Natural killer cell (primary cell): ENCODE data around the gene EPPIN. TPM values are rescaled to one million over a fixed set of nuclear protein-coding genes. Genes with fewer than 3 reads are reported as not detected.

ENCODE experiments used
- ATAC-seq, 3 donors: fragments of 150-1000 bp in 2 of 3; fragments of 200-7000 bp in 1 of 3; cut with Tn5 transposase; 1 replicate in 1 of 3; 2 replicates in 2 of 3; pipeline ENCODE4 v1.10.0; 2021; ENCODE audit warnings: mild to moderate bottlenecking in 2 of 3, moderate library complexity in 2 of 3
- DNase-seq, 2 donors: peaks; one replicate each; pipeline versions ENCODE4 v3.0.0 to v3.0.0-alpha.2; 2013 to 2021; ENCODE audit warnings: mixed read lengths in 1 of 2
- H3K27ac ChIP-seq: one replicate; pipeline ENCODE4 v1.5.1; 2013; ENCODE audit warnings: mild to moderate bottlenecking, low read length
- H3K27me3 ChIP-seq: one replicate; pipeline ENCODE4 v1.6.1; 2013; ENCODE audit warnings: low read length; ENCODE audit not compliant: control insufficient read depth, insufficient read depth
- H3K36me3 ChIP-seq: one replicate; pipeline ENCODE4 v1.6.1; 2013; ENCODE audit warnings: low read length; ENCODE audit not compliant: control insufficient read depth, insufficient read depth
- H3K4me1 ChIP-seq: one replicate; pipeline ENCODE4 v1.6.1; 2013; ENCODE audit warnings: low read length; ENCODE audit not compliant: control insufficient read depth, insufficient read depth
- H3K4me3 ChIP-seq: one replicate; pipeline ENCODE4 v1.5.1; 2013; ENCODE audit warnings: low read length
- H3K9me3 ChIP-seq: one replicate; pipeline ENCODE4 v1.6.1; 2013; ENCODE audit warnings: low read length; ENCODE audit not compliant: control insufficient read depth, insufficient read depth
- H3K27ac Mint-ChIP-seq, 2 donors: one replicate each; pipeline ENCODE4 v1.8.0; 2022; ENCODE audit warnings: mild to moderate bottlenecking in 2 of 2, mixed read lengths in 2 of 2, moderate library complexity in 1 of 2
- H3K27me3 Mint-ChIP-seq, 2 donors: one replicate each; pipeline ENCODE4 v1.8.0; 2022; ENCODE audit warnings: low read depth in 2 of 2, mixed read lengths in 2 of 2
- H3K36me3 Mint-ChIP-seq: one replicate; pipeline ENCODE4 v1.8.0; 2022; ENCODE audit warnings: mixed read lengths
- H3K4me1 Mint-ChIP-seq, 2 donors: one replicate each; pipeline ENCODE4 v1.8.0; 2022; ENCODE audit warnings: mixed read lengths in 2 of 2
- H3K4me3 Mint-ChIP-seq: one replicate; pipeline ENCODE4 v1.8.0; 2022; ENCODE audit warnings: mild to moderate bottlenecking, moderate library complexity, mixed read lengths
- H3K9me3 Mint-ChIP-seq, 2 donors: one replicate each; pipeline ENCODE4 v1.8.0; 2022; ENCODE audit warnings: mixed read lengths in 2 of 2
- WGBS: methylation state at CpG from one replicate; pipeline ENCODE4 v1.1.7; 2013; ENCODE audit warnings: missing lambda C conversion rate; ENCODE audit not compliant: insufficient coverage; 5-methylcytosine and 5-hydroxymethylcytosine counted together
- intact Hi-C: fragments of 100-400 bp; cut with micrococcal nuclease; formaldehyde crosslinking; loops from one replicate; pipeline ENCODE4 v1.14.2; 2022
- total RNA-seq, 4 donors: library from RNA; stranded (reverse); fragments of 120-200 nt in 1 of 4; gene quantifications; one replicate each; pipeline versions ENCODE4 v1.2.3 to v1.2.4, GENCODE V29; 2013 to 2022
- TF ChIP-seq, protein P1 (sequence below): fragments of 200-600 bp; IDR thresholded peaks from one replicate; pipeline ENCODE4 v1.8.0; 2022; ENCODE audit warnings: antibody characterized with exemption

Gene EPPIN
- total RNA-seq, 3 donors from 2014 or later (not counting 1 experiment from before 2014, with no cell fraction given): not detected

GRCh38 chr20:45545754-45546453, 1.3 kb downstream of the EPPIN start:
- H3K4me1 Mint-ChIP-seq: no peaks in the 10 kb centered on the region
- no peak overlapping the region for H3K27ac ChIP-seq
- no peak overlapping the region for H3K4me3 Mint-ChIP-seq
- H3K27me3 ChIP-seq: peaks cover 2% of the 10 kb centered on the region
- H3K4me1 ChIP-seq: no peaks in the 10 kb centered on the region
- H3K9me3 ChIP-seq: no peaks in the 10 kb centered on the region
- ATAC-seq: no peak
- peaks cover 0 to 2% of the 10 kb centered on the region in 2 donors for H3K9me3 Mint-ChIP-seq
- H3K36me3 ChIP-seq: no peaks in the 10 kb centered on the region
- H3K27ac Mint-ChIP-seq: no peak overlapping the region
- 34% methylated on average over 4 of the region's 5 CpGs for WGBS
- peak in 1 of 2 donors; percentile 3 for DNase-seq
- no peak overlapping the region for H3K4me3 ChIP-seq
- peaks cover 7 to 21% of the 10 kb centered on the region in 2 donors for H3K27me3 Mint-ChIP-seq
- TF ChIP-seq, protein P1, sequence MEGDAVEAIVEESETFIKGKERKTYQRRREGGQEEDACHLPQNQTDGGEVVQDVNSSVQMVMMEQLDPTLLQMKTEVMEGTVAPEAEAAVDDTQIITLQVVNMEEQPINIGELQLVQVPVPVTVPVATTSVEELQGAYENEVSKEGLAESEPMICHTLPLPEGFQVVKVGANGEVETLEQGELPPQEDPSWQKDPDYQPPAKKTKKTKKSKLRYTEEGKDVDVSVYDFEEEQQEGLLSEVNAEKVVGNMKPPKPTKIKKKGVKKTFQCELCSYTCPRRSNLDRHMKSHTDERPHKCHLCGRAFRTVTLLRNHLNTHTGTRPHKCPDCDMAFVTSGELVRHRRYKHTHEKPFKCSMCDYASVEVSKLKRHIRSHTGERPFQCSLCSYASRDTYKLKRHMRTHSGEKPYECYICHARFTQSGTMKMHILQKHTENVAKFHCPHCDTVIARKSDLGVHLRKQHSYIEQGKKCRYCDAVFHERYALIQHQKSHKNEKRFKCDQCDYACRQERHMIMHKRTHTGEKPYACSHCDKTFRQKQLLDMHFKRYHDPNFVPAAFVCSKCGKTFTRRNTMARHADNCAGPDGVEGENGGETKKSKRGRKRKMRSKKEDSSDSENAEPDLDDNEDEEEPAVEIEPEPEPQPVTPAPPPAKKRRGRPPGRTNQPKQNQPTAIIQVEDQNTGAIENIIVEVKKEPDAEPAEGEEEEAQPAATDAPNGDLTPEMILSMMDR: no peak
- intact Hi-C loops: no loop called here
- no peaks in the 10 kb centered on the region for H3K36me3 Mint-ChIP-seq

- no peak overlapping the region for H3K4me3 ChIP-seq
- Mint-ChIP-seq H3K27ac (no peak overlapping the region), H3K4me1 (no peaks in the 10 kb centered on the region), H3K36me3 (no peaks in the 10 kb centered on the region), H3K9me3 (peaks cover 0 to 2% of the 10 kb centered on the region in 2 donors), H3K4me3 (no peak overlapping the region), H3K27me3 (peaks cover 7 to 19% of the 10 kb centered on the region in 2 donors)
- ATAC-seq: no peak
- H3K36me3 ChIP-seq: no peaks in the 10 kb centered on the region
- TF ChIP-seq, protein P1: no peak
- WGBS: 84% methylated on average over 3 of the region's 3 CpGs
- no peak for DNase-seq
- intact Hi-C loops: no loop called here
- H3K9me3 ChIP-seq: no peaks in the 10 kb centered on the region
- H3K4me1 ChIP-seq: no peaks in the 10 kb centered on the region
- no peak overlapping the region for H3K27ac ChIP-seq
- peaks cover 2% of the 10 kb centered on the region for H3K27me3 ChIP-seq
Observed at GRCh38 chr20:45545351-45545750, 1.9 kb downstream of the EPPIN start.

DNA sequence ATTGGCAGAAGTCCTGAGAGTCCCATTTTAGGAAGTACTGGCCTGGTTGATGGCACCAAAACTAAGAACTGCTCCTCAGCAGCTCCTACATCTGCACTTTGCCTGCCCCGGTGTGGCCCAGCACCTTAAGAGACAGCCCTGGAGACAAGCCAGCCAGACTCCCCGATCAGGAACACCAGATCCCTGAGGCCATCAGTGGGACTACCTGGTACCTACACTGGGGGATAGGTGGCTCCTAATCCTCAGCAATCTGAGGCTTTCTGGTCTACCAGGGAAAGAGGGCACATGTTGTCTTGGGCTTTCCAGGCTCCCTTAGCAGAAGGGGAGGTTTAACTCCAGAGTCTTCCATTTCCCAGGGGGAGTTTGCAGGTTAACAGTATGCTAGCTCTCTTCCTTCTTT, 7.8 kb downstream of the EPPIN start, which contains the start of gene WFDC6:
Gene WFDC6, minus strand, starts transcription at position 101 of the 400 bp plus-strand sequence. Its CDS starts 75 bp downstream, at position 26.
- peaks cover 9 to 16% of the 10 kb centered on the region in 2 donors for H3K27me3 Mint-ChIP-seq
- Histone ChIP-seq H3K4me1 (no peaks in the 10 kb centered on the region), H3K36me3 (no peaks in the 10 kb centered on the region), H3K27me3 (no peaks in the 10 kb centered on the region), H3K27ac (no peak within 1 kb of the TSS), H3K4me3 (no peak within 1 kb of the TSS), H3K9me3 (no peaks in the 10 kb centered on the region)
- H3K27ac Mint-ChIP-seq: no peak within 1 kb of the TSS
- no peak for DNase-seq
- WGBS: 89% methylated on average over 2 of the region's 2 CpGs
- TF ChIP-seq, protein P1: no peak
- no peaks in the 10 kb centered on the region for H3K9me3 Mint-ChIP-seq
- no peaks in the 10 kb centered on the region for H3K4me1 Mint-ChIP-seq
- H3K36me3 Mint-ChIP-seq: no peaks in the 10 kb centered on the region
- no peak for ATAC-seq
- intact Hi-C loops: no loop called here
- no peak within 1 kb of the TSS for H3K4me3 Mint-ChIP-seq
